ENCODE measurements around the gene SPPL2B.

Gene SPPL2B

GRCh38 chr19:2360833-2361232, 32.3 kb downstream of the SPPL2B start:
- ChIA-PET POLR2A (no interaction called here), CTCF (no interaction called here)
- no peak for TF ChIP-seq CTCF (IDR thresholded peaks at IDR 0.05; ENCODE audit: insufficient read depth, low read length, missing control alignments)
- no peak for DNase-seq (ENCODE audit: low read depth, low spot score)
- no peak overlapping the region for H3K4me3 ChIP-seq (ENCODE audit: low read depth, low read length)

GRCh38 chr19:2361246-2362045, 33.0 kb downstream of the SPPL2B start:
- DNase-seq (ENCODE audit: low read depth, low spot score): no peak
- no peak for TF ChIP-seq CTCF (IDR thresholded peaks at IDR 0.05; ENCODE audit: insufficient read depth, low read length, missing control alignments)
- ChIA-PET CTCF (no interaction called here), POLR2A (no interaction called here)
- H3K4me3 ChIP-seq (ENCODE audit: low read depth, low read length): no peak overlapping the region

DNA sequence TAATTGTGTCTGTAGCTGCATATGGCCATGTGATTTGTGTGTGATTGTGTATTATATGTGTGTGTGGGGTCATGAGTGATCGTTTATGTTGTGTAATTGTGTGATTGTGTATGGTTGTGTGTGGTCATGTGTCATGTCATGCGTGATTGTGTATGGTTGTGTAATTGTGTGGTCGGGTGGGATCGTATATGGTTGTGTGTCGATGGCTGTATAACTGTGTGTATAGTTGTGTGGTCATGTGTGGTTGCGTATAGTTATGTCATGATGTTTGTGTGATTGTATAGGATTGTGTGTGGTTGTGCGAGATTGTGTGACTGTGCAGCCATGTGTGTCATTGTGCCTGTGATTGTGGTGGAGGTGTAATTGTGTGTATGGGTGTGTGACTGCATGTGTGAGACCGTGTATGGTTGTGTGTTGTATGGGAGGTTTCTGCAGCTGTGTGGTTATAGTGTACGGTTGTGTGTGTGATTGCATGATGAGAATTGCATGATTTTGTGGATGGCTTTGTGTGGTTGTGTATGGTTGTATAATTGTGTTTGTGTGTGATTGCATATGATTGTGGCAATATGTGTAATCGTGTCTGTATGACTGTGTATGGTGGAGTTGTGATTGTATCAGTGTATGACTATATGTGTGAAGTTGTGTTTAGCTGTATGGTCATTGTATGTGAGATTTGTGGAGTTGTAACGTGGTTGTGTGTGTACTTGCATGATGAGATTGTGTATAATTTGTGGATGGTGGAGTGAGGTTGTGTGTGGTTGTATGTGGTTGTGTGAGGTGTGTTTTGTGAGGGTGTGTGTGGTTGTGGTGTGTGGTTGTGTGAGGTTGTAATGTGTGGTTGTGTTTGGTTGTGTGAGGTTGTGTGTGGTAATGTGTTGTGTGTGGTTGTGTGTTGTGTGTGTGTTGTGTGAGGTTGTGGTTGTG, 33.8 kb downstream of the SPPL2B start:
- H3K4me3 ChIP-seq (ENCODE audit: low read depth, low read length): no peak overlapping the region
- ChIA-PET POLR2A (no interaction called here), CTCF (no interaction called here)
- DNase-seq (ENCODE audit: low read depth, low spot score): no peak
- TF ChIP-seq CTCF (IDR thresholded peaks at IDR 0.05; ENCODE audit: insufficient read depth, low read length, missing control alignments): no peak

- no peak for TF ChIP-seq CTCF (IDR thresholded peaks at IDR 0.05; ENCODE audit: insufficient read depth, low read length, missing control alignments)
- POLR2A ChIA-PET: no interaction called here
- CTCF ChIA-PET: no interaction called here
These were observed 34.5 kb downstream of the SPPL2B start for GRCh38 chr19:2362970-2363300.

GRCh38 chr19:2363419-2363818, 34.9 kb downstream of the SPPL2B start:
- POLR2A ChIA-PET: no interaction called here

More at GRCh38 chr19:2362970-2363300, 34.5 kb downstream of the SPPL2B start:
- DNase-seq (ENCODE audit: low read depth, low spot score): no peak
- no peak overlapping the region for H3K4me3 ChIP-seq (ENCODE audit: low read depth, low read length)

More at GRCh38 chr19:2363419-2363818, 34.9 kb downstream of the SPPL2B start:
- CTCF ChIA-PET: no interaction called here
- H3K4me3 ChIP-seq (ENCODE audit: low read depth, low read length): no peak overlapping the region
- TF ChIP-seq CTCF (IDR thresholded peaks at IDR 0.05; ENCODE audit: insufficient read depth, low read length, missing control alignments): no peak
- DNase-seq (ENCODE audit: low read depth, low spot score): no peak
